ENCODE data around the gene TMCC1.
"Not testable (repeated sequence)": the region's sequence is repeated elsewhere in the genome, so short reads cannot be mapped to it uniquely, and the experiment has no call there.

GRCh38 chr3:129909235-129909634, 15.7 kb upstream of the TMCC1 start:
- not testable (repeated sequence) for TF ChIP-seq CTCF (conservative IDR thresholded peaks at IDR 0.05; ENCODE audit: low read depth, low read length); EZH2 (IDR thresholded peaks at IDR 0.05; ENCODE audit: low read length, unreplicated experiment)
